Right atrium auricular region (tissue), 2 donors: Measurements from ENCODE around the gene DPYSL5. TPM values are rescaled to one million over a fixed set of nuclear protein-coding genes. Genes with fewer than 3 reads are reported as not detected.

ENCODE experiments used
- DNase-seq: peaks from one replicate; pipeline ENCODE4 v3.0.0-alpha.2; 2019; ENCODE audit warnings: low spot score
- H3K27ac ChIP-seq, 2 donors: fragments of 200-600 bp; sonication (generic); 1 replicate in 1 of 2; 2 replicates in 1 of 2; pipeline ENCODE4 v1.5.1; 2016 to 2019
- H3K27me3 ChIP-seq, 2 donors: fragments of 200-600 bp; sonication (generic); one replicate each; pipeline versions ENCODE4 v1.5.1 to v1.6.0; 2017 to 2019
- H3K36me3 ChIP-seq: fragments of 200-600 bp; sonication (generic); one replicate; pipeline ENCODE4 v1.5.1; 2016
- H3K4me1 ChIP-seq, 2 donors: fragments of 200-600 bp; sonication (generic); one replicate each; pipeline versions ENCODE4 v1.5.1 to v1.6.0; 2017 to 2019
- H3K4me3 ChIP-seq, 2 donors: fragments of 200-600 bp; sonication (generic); 1 replicate in 1 of 2; 2 replicates in 1 of 2; pipeline ENCODE4 v1.5.1; 2017 to 2019; ENCODE audit warnings: mild to moderate bottlenecking in 1 of 2, moderate library complexity in 1 of 2
- H3K9me3 ChIP-seq, 2 donors: fragments of 200-600 bp; sonication (generic); one replicate each; pipeline ENCODE4 v1.5.1; 2019
- total RNA-seq, 2 donors: library from RNA; depleted of rRNA; stranded (reverse); fragments of >200 nt; gene quantifications; one replicate each; pipeline ENCODE4 v1.1.0, GENCODE V29; 2016
- TF ChIP-seq, protein P1 (sequence below), 2 donors: fragments of 200-600 bp; sonication (generic); IDR thresholded peaks; one replicate each; pipeline ENCODE4 v1.5.1; 2019; ENCODE audit warnings: antibody characterized with exemption in 2 of 2

The DPYSL5 gene
- total RNA-seq, 2 donors from 2014 or later = 0.12 TPM; not detected in 1

DNA sequence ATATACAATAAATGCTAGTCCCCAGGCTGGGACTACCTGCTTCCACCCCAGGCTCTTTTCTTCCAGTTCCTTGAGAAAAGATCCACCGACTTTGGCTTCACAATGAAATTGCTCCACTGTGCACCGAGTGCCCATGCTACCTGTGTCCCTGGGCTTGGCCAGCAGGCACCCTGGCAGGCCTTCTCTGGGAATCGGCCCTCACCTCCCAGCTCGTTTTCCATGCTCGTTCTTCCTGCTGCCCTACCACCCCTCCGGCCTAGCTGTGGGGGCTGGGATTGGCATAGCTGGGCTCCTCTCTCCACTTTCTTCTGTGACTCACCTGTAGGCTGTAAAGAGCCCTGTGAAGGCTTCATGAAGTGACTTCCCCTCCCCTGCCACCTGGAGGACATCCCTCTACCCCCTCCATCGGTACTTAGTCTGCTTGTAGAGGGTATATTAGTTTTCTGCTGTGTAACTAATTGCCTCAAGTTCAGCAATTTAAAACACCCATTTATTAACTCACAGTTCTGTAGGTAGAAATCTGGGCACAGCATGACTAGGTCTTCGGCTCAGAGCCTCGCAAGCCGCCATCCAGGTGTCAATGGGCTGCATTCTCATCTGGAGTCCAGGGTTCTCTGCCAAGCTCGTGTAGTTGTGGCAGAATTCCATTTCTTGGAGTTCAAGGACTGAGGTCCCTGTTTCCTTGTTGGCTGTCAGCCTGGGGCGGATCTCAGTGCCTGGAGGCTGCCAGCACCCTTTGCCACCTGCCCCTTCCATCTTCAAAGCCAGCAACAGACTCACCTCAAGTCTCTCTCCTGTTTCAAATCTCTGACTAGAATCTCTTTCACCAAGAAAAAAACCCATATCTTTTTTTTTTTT is 57.6 kb downstream of the DPYSL5 start:
- TF ChIP-seq, protein P1, sequence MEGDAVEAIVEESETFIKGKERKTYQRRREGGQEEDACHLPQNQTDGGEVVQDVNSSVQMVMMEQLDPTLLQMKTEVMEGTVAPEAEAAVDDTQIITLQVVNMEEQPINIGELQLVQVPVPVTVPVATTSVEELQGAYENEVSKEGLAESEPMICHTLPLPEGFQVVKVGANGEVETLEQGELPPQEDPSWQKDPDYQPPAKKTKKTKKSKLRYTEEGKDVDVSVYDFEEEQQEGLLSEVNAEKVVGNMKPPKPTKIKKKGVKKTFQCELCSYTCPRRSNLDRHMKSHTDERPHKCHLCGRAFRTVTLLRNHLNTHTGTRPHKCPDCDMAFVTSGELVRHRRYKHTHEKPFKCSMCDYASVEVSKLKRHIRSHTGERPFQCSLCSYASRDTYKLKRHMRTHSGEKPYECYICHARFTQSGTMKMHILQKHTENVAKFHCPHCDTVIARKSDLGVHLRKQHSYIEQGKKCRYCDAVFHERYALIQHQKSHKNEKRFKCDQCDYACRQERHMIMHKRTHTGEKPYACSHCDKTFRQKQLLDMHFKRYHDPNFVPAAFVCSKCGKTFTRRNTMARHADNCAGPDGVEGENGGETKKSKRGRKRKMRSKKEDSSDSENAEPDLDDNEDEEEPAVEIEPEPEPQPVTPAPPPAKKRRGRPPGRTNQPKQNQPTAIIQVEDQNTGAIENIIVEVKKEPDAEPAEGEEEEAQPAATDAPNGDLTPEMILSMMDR (IDR thresholded peaks at IDR 0.05) = no peak
- Histone ChIP-seq H3K4me3 (no peak overlapping the region), H3K27me3 (no peaks in the 10 kb centered on the region), H3K9me3 (no peaks in the 10 kb centered on the region), H3K36me3 (no peaks in the 10 kb centered on the region), H3K4me1 (no peaks in the 10 kb centered on the region), H3K27ac (no peak overlapping the region)
- DNase-seq = no peak

DNA sequence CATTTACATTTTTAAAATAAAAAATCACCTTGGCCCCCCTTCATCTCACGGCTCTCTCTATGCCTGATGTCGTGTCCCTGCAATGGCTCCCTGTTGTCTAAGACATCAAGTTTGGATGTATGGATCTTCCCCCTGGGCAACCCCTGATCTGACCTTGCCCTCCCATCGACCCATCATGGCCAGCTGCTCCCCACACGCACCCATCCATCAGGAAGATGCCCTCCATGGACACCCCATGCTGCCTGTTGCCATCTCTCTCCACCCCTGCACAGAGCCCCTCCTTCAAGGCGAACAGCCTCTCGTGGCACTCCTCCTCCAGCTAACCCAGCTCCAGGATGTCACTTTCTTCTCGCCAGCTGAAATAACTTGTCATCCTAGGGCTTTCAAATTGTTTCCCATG is 59.5 kb downstream of the DPYSL5 start:
- Histone ChIP-seq H3K9me3 (no peaks in the 10 kb centered on the region), H3K4me3 (no peak overlapping the region), H3K36me3 (no peaks in the 10 kb centered on the region), H3K27ac (no peak overlapping the region), H3K4me1 (no peaks in the 10 kb centered on the region), H3K27me3 (no peaks in the 10 kb centered on the region)
- no peak for DNase-seq
- TF ChIP-seq, protein P1 (IDR thresholded peaks at IDR 0.05) = no peak

DNA sequence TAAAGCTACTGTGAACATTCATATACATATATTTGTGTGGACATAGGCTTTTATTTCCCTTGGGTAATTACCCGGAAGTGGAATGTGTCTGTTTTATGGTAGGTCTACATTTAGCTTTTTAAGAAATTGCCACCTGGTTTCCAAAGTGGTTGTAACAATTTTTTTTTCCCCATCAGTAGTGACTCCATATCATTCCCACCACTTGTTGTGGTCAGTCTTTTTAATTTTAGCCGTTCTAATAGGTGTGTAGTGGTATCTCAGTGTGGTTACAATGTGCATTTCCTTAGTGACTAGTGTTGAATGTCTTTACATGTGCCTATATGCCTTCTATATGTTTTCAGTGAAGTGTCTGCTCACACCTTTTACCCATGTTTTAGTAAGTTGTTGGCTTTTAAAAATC is 62.2 kb downstream of the DPYSL5 start:
- no peak overlapping the region for H3K4me3 ChIP-seq
- no peaks in the 10 kb centered on the region for H3K9me3 ChIP-seq
- H3K36me3 ChIP-seq = no peaks in the 10 kb centered on the region
- peaks cover 0 to 11% of the 10 kb centered on the region in 2 donors for H3K4me1 ChIP-seq
- H3K27me3 ChIP-seq = no peaks in the 10 kb centered on the region
- TF ChIP-seq, protein P1 (IDR thresholded peaks at IDR 0.05) = no peak
- H3K27ac ChIP-seq = no peak overlapping the region
- DNase-seq = no peak

DNA sequence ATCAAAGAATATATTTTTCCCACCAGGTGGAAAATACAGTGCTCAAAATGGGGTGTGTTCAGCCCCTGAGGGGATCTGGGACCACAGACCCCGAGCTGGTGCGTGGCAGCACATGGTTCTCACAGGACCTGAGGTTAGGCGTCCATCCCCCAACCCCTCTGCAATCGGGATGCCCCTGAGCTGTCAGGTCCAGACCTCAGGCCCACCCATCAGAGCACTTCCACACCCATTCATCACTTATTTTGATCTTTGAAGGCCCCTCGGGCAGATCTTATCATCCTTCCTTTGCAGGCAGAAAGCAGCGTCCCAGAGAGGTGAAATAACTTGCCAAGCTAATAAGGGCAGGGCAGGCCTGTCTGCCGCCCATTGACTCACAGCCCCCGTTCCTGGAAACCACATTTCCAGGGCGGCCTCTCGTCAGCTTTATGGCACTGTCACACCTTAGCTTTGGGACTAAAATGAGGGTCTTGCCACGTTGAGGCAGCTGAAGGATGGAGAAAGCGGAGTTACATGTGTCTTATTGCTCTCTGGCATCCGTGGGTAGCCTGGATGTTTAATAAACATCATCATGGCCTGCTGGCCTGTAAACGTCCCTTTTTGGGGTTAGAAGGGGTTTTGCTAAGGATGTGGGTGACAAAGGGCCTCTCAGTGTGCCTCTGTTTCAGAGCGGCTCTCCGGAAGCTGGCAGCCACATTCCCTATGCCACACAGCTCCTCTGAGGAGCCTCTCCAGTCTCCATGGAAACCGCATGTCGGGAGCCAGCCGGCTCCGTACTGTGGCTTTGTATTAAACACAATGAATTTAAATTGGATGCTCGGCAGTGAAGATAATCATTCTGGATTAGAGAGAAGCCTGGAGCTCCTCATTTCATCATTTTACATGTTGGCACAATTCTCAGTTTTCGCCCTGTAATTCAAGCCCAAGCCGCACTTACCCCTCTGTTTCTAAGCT is 64.3 kb downstream of the DPYSL5 start:
- TF ChIP-seq, protein P1 (IDR thresholded peaks at IDR 0.05) = no peak
- DNase-seq = no peak
- Histone ChIP-seq H3K4me1 (peaks cover 0 to 11% of the 10 kb centered on the region in 2 donors), H3K9me3 (no peaks in the 10 kb centered on the region), H3K4me3 (no peak overlapping the region), H3K27ac (no peak overlapping the region), H3K27me3 (no peaks in the 10 kb centered on the region), H3K36me3 (no peaks in the 10 kb centered on the region)

DNA sequence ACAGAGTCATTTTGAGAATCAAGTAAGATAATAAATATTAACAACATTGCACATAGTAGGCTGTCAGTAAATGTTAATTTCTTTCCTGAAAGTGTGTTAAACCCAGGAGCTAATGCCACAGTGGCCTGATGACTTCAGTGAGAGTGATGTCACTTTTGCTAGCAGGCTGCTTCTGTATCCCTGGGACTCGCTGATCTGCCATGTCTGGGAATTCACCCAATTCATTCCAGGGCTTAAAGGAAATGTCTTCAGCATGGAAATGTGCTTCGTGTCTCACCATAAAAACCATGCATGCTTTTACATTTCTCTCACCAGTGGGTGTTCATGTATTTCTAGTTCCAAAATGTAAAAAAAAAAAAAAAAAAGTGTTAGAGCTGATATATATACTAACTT is 65.7 kb downstream of the DPYSL5 start:
- Histone ChIP-seq H3K4me3 (no peak overlapping the region), H3K36me3 (no peaks in the 10 kb centered on the region), H3K27me3 (no peaks in the 10 kb centered on the region), H3K9me3 (no peaks in the 10 kb centered on the region), H3K4me1 (peaks cover 0 to 11% of the 10 kb centered on the region in 2 donors), H3K27ac (no peak overlapping the region)
- TF ChIP-seq, protein P1 (IDR thresholded peaks at IDR 0.05) = no peak
- DNase-seq = no peak
